Hypothalamus (tissue), 51 donors: ENCODE measurements around the gene B4GALT5.

Source experiments
- DNase-seq, 51 donors: peaks; one replicate each; lab custom pipeline; 2025; lab: John Stamatoyannopoulos, UW

The B4GALT5 gene

GRCh38 chr20:49592120-49592519 is 121.6 kb downstream of the B4GALT5 start:
- no peak for DNase-seq

- DNase-seq = no peak
These were observed 122.3 kb downstream of the B4GALT5 start for GRCh38 chr20:49591217-49591865.

DNA sequence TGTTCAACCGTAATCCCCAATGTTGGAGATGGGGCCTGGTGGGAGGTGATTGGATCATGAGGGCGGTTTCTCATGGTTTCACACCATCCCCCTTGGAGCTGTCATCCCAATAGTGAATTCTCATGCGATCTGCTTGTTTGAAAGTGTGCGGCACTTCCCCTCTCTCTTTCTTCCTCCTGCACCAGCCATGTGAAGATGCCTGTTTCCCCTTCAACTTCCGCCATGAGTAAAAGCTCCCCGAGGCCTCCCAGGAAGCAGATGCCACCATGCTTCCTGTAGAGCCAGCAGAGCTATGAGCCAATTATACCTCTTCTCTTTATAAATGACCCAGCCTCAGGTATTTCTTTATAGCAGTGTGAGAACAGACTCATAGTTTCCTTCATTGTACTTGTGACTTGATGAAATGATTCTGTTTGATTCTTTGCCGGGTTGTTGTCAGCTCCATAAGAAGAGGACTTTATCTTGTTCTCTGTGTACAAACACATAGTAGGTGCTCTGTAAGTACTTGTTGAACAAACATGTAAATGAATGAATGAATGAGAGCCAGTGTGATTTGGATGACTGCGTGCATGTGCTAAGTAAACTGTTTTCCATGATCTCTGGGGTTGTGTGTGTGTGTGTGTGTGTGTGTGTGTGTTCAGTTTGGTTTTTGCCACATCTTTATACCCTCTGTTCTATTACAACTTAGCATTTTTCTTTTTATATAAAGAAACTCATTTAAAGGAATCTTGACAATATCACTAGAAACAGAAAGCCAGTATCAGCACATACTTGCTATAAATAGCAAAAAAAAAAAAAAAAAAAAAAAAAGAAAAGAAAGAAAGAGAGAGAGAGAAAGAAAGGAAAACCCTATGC is 123.3 kb downstream of the B4GALT5 start:
- no peak for DNase-seq

GRCh38 chr20:49589747-49590146 is 123.9 kb downstream of the B4GALT5 start:
- DNase-seq = no peak

- DNase-seq = no peak
These were observed 126.5 kb downstream of the B4GALT5 start for GRCh38 chr20:49587111-49587570.

DNA sequence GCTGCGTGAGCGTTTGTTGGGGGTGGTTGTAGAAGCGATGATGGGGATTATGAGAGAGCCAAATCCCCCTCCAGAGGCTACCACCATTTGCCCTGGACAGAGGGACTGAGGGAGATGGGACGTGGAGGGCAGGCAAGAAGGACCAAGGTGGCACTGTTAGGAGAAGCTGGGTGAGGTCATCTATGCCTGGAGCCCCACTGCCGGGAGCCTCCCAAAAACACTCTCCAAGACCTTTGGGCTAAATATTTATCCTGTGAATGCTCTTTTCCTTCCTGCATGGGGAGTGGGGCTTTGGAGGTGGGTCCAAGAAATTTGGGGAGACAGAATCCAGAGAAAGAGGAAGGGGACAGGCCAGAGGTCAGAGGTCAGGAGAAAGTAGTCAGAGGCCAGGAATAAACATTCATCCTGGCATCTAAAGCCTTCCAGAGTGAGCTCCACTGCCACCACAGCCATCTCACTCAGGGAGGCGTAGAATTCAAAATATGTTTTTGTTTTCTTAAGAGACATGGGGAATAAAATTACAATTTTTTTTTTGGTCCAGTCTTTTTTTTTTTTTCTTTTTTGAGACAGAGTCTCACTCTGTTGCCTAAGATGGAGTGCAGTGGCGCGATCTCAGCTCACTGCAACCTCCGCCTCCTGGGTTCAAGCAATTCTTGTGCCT is 128.0 kb downstream of the B4GALT5 start:
- no peak for DNase-seq

DNA sequence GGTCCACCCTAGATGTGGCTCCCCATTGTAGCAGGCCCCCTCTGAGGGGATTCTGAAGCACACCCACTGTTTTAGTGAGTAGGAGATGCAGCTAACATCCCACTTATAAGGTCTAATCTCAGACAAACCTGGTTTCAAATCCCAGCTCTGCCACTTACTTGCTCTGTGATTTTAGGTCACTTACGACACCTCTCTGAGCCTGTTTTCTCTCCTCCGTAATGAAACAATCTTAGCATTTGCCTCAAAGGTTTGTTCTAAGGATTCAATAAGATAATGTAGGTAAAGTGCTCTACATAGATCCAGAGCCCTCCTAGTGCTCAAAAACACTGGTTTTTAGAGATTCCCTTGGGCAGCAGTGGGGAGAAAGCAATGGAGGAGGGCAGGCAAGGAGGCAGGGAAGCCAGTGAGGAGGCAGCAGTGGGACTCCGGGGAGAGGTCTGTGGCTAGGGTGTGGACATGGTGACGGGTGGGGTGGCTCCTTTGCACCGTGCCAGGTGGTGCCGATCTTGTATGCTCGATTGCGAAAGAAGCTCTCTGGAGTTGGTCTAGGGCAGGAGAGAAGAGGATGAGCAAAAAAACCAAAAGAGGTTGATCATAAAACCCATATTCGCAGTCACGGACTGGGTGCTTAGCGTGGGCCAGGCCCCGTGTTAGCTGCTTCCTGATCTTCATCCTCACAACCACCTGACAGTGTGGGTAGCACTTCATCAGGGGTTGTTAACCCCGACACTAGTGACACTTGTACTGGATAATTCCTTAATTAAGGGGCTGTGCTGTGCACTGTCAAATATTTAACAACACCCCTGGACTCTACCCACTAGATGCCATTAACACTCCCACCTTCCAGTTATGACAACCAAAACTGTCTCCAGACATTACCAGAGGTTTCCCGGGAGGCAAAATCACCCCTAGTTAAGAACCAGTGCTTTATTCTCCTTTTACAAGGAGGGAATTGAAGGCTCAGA is 129.0 kb downstream of the B4GALT5 start:
- DNase-seq = no peak

DNA sequence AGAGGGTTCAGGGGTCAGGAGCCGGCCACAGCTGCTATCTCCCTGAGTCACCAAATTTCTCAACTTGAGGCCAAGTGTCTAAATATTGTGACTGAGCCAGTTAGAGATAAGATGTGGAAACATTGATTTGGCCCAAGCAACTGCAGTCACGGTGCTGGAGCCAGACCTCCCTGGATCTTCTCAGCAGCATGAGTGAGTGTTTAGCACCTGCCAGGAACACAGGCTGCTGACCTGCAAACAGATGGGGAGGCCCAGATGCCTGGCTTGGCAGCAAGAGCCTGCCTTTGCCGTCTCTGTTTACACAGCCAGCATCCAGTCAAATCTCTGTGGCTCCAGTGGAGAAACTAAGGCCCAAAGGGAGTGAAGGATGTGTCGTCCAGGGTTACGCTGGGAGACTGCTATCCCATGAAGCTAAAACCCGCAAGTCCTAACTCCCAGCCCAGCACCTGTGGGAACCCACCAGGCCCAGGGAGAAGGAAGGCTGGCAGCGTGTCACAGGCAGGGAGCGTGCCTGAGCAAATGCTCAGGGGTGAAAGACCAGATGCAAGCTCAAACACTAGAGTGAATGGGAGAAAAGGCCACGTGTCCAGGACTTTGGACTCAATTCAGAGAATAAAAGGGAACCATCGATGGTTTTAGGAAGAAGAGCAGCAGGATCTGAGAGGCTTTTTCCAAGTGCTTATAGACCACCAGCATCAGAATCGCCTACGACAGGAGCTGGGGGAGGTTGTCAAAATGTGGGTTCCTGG is 129.8 kb downstream of the B4GALT5 start:
- DNase-seq = no peak

GRCh38 chr20:49583343-49583668 is 130.4 kb downstream of the B4GALT5 start:
- no peak for DNase-seq
